Epidermal melanocyte (primary cell): ENCODE measurements around the gene XPR1.

Experiments
- DNase-seq: peaks from one replicate; pipeline ENCODE4 v3.0.0; 2011; ENCODE audit warnings: low spot score; ENCODE audit not compliant: insufficient read length

Gene XPR1

DNA sequence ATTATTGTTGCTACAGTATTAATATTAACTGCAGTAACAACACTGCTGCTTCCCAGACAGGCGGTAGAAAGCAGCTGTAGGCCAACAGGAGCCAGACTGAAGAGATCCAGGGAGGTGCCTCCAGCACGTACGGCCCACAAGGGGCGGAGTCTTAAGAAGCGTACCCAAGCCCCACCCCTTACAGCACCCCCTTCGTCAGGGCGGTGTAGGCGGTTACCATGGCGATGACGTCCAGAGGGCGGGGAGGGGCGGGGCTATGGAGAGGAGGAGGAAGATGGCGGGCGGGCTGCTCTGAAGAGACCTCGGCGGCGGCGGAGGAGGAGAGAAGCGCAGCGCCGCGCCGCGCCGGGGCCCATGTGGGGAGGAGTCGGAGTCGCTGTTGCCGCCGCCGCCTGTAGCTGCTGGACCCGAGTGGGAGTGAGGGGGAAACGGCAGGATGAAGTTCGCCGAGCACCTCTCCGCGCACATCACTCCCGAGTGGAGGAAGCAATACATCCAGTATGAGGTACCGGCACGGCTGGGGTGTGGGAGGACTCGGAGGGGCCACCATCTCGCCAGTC lies at the start of gene XPR1:
Gene XPR1 (plus strand): TSS at position 257 of the 560 bp plus-strand sequence. CDS start 180 bp downstream, at position 437.
- peak; percentile 81 for DNase-seq

DNA sequence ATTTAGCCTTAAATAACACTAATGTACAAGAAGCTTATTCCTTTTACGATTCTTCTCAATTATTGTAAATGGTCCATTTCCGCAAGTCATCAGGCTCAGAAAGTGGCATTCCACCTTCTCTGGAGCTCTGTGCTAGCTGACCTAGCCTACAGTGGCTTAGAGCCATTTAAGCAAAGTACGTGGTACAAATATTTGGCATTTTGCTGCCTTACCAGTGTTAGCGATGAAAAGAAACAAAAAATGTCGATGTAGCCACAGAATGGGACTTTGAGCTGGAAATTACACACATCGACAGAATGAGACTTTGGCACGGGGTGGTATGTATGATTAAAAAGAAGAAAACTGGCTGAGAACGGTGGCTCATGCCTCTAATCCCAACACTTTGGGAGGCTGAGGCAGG lies 47.0 kb upstream of the XPR1 start:
- no peak for DNase-seq

DNA sequence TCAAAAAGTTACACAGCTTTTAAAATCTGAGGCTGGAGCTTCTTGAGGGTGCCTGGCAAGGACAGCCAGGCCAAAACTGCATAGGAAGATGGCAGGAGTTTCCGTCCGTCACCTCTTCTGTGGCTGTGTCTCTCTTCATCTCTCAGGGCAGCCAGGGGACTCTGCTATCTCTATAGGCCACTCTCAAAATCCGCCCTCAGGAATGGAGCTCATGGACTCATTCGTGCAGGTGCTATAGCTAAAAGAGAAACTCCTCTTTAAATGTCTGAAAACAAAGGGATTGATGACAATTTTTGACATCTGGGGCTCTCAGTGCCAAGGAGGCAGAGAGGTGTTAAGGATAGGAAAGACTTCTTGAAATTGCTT lies 45.8 kb upstream of the XPR1 start:
- DNase-seq, result no peak

DNA sequence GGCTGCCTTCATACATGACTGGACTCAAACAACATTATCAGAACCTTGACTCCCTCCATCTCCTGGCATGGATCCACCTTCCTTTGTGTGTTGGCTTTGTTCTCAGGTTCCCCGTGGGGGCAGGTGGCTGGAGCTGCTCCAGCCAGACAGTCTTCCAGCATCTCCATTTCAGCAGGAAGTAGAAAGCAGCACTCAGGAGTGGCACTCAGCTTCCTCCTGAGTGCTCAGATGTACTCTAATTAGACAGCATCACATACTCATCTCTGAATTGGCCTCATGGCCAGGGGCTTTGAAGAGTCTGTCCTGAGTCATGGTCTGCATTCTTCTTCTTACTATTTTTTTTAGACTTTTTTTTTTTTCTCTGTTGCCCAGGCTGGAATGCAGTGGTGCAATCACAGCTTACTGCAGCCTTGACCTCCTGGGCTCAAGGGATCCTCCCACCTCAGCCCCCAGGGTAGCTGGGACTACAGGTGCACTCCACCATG lies 45.1 kb upstream of the XPR1 start:
- DNase-seq, result no peak

DNA sequence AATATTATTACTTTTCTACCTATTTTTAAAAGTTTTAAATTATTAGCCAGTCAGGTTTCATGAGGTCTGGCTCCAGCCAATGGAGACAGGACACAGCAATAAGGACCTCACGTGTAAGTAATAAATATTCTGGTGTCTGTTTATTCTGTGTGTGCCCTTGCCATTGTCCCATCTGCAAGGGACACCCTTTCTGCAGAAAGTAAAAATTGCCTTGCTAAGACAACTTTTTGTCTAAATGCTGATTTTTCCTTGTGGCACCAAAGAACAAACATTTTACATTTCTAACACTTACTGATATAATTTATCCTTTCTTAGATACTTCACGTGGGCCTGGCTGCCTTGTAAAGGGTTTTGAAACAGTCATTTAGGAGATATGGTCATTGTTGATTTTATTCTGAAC lies 43.7 kb upstream of the XPR1 start:
- no peak for DNase-seq

DNA sequence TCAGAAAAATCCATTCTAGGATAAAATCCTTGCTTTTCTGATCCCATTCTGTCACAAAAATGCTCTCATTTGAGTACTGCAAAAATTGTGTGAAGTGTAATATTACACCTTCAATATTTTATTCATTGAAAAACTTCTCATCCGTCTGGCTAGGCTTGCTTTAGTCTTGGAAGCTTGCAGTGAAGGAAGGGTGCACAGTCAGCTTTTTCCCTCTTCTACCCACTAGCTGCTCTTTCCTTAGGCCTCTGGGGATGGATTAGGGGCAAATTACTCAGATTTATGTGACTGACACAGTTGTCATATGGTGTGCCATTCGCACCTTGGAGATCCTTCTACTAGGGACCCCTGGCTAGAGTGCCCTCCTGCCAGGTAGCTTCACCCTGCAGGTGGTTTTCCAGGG lies 40.9 kb upstream of the XPR1 start:
- DNase-seq, result no peak

DNA sequence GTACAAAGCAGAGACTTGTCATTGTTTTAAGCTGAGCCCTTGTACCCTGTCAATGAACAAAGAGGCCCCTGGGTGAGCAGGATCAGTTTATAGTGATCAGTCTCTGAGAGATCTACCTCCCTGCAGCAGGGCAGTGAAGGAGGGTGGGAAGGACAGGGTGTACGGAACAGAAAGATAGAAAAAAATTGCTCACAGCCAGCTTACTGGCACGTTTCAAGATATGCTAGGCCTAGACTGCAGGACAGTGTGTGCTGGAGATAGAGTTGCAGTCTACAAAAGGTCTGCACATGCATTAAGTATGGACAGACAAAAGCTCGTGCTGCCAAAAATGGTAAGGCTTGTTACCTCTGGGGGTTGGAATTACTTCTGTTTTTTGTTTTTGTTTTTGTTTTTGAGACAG lies 38.4 kb upstream of the XPR1 start:
- no peak for DNase-seq

DNA sequence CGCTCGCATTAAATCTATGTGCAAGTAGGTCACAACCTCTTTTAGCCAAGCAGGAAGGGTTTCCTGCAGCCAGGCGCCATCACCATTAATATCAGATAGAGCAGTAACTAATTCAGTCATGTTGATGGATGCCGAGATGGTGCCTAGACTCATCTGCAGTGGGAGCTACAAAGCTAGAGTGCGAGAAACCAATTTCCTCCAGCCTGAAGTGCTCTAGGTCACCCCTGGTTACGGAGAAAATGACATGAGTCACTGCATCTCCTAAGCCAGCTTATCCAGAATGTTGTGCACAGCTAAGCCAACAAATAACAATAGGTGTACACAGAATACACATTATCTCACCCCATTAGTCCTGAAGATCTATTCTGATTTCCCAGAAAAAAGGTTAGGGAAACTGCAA lies 37.1 kb upstream of the XPR1 start:
- DNase-seq, result no peak

DNA sequence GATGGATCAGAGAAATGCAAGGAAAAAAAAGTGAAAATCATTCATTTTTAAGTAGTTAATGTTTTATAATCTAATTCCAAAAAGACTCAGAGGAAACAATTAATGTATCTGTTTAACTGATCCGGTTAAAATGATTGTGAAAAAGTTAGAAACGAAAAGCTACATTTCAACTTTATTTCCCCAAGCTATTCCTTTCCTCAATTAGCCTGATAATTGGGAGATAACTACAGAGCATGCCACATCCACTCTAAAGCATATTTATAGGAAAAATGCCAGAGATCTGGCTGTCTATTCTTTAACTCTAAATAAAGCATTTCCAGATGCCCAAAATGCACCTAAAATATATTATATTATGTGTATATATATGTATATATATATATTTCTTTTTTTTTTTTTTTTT lies 35.9 kb upstream of the XPR1 start:
- no peak for DNase-seq

DNA sequence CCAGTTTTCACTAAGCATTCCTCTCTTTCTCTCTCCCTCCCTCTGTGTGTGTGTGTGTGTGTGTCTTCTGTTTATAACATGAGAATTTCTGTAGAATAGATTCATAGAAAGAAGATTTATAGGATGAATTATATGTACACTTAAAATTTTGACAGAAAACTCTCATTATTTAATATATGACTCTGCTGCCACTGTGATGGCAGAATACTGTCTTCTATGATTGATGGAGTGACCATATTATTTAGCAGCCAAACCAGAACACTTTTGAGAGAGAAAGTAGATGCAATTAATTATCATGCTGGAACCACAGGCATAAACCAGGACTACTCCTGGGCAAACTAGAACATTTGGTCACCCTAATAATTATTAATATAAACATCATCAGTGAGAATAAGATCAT lies 34.3 kb upstream of the XPR1 start:
- no peak for DNase-seq

DNA sequence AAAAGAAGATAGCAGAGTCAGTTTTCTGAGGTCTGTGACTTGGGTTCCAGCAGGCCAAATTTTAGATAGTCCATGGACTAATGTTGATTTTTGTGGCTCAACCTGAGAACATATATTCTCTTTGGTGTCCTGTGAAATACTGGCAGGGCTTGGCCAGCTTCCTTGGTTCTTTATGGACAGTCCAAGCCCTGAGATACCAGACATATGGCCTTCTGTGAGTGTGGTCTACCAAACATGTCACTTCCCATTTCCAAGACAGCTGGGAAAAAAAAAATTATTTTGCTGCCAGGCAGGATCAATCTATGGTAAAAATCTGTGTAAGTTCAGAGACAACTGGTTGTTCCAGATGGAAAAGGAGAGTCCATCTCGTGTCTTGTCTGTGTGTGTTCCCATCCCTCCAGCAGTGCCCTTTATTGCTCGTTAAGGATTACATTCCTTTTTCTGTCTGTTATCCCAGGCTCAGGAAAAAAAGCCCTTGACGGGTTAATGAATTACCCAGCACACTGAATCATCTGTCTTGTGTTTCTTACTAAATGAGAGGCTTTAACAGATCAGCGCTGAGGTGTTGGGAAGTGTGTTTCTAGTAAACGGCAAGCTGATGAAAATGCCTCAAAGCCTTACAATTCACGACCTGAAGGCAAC lies 33.4 kb upstream of the XPR1 start:
- no peak for DNase-seq

DNA sequence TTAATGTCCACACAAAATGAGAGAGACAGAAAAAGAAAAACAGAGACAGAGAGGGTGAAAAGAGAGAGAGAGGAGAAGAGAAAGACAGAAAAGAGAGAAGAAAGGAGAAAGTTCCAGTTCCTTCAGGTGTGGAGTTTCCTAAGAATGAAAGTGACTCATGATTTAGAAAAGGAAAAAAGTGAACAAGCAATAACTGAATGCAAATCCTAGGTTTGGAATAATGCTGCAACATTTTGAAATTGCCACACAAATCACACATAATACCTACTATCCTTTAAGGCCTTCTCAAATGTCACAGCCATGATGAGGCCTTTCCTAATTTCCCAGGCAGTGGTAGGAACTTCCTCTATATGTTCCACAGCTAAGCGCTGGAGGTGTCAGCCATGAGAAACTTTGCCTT lies 31.5 kb upstream of the XPR1 start:
- no peak for DNase-seq

DNA sequence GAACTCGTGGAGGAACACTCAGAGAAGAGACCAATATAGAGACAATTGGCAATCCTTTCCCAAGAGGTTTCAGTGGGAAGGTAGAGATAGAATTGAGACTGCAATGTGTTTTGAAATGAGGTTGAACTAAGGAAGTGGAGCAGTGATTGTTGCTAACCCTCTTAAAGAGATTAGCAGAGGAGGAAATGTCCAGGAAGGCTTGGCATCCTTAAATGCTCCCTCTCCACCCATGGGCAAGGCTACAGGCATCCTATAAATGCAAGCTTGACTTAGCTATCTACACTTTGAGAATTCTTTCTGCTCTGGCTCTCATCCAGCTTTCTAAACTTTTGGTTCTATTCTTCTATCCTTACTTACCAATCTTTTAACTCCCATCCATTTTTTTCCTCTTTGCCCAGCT lies 30.3 kb upstream of the XPR1 start:
- DNase-seq, result no peak

DNA sequence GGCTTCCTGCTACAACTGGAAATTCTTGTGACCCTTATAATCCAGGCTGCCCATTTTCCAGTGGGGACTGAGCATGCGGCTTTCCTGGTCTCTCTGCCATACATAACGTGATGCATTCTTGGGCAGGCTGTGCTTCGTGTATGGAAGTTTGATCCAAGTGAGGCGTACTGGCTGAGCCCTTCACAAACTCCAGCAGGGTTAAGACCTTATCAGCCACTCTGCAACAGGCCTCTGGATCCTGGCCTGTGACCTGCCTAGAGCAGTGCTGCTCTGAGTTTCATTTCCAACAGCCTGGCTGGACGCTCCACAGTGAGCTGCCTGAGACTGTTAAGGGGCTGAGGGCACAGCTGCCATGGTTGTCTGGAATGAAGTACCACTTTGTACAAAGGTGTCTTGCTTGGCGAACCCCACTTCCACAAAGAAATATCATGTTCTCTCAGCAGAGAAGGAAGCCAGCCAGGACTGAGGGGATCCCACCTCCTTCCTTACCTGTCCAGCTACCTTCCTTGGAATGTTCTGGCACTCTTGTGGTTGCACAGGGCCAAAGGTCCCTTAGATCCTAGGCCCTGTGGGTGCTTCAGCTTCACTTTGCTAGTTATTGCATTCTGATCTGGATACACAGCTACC lies 28.5 kb upstream of the XPR1 start:
- no peak for DNase-seq

DNA sequence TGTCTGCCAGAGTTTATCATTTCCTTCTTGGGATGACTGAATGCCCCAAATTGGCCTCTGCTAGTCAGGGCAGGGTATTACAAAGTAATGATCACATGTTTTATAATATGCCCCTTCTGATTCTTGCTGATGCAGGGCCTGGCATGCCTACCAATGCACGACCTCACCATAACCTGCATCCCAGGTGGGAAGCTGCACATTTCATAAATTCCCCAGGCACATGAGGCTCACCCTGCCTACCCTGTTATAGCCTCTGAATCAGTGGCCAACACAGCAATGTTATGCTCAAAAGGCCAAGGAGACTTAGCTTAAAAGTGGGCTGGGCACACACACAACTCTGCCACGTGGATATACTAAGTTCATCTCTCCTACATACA lies 28.0 kb upstream of the XPR1 start:
- DNase-seq, result no peak

DNA sequence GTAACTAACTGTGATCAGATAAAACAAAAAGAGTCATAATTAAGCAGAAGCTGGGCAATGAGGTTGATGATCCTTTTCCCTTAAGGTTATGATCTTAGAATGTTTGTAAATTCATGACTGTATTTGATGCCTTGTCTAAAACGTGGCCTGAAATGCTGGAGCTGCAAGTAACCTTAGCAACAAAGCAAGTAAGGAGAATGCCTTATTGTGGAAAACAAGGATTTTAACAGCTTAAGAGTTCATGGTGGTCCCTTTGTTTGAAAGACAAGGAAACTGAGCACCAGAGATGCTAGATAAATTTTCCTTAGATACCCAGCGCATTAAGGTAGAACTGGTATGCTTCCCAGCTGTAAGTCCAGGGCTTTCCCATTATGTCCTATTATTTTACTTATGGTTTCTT lies 25.7 kb upstream of the XPR1 start:
- no peak for DNase-seq

DNA sequence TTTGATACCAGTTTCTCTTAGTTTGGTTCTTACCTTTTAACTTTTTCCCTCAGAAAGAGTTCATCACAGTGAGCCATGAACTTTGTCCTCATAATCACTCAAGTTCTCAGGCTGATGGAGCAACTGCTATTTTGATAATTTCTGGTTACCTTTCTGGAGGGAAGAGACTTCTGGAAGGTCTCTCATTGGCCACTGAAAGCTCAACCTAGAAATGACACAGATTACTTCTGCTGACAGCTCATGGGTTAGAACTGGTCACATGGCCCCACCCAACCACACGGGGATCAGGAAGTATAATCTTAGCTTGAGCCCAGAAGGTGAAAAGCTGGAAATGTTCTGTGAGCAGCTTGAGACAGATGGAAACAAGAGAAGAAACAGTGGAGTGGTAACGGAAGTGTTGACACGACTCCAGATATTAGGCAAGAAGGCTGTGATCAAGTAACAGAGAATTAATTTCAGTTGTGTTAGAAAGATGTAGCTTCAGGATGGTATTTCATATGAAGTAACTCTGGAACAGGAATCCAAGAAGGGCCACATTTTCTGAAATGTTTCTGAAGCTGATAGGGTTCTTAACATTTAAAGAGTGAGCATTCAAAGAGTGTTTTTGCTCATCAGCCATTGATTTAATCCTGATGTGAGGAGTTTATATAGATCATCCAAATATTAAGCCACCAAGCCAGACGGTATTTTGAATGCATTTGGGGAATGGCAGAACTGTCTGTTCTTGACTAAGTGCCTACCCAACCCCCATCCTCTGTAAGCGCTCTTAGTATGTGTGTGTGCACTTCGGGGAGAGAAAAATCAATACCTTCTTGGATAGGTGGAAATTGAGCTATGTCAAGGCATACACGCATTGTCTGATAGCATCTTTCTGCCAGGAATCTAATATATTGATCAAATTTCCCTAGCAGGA lies 21.9 kb upstream of the XPR1 start:
- DNase-seq, result no peak

DNA sequence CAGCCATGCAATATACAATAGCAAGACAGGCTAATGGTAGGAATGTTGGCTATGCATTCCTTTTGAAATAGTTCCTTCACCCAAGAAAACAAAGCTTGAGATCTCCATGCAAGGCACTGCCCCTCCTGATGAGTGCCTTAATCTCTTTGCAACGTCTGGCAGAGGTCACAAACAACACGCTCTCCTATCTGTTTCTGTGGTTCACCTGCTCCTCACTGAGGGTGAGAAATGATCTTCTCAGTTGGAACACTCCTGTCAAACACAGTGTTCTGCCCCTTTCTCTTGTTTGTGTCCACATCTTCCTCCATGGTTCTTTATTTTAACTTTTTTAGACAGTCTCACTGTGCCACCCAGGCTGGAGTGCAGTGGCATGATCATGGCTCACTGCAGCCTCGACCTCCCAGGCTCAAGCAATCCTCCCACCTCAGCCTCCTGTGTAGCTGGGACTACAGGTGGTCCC lies 21.2 kb upstream of the XPR1 start:
- DNase-seq, result no peak

DNA sequence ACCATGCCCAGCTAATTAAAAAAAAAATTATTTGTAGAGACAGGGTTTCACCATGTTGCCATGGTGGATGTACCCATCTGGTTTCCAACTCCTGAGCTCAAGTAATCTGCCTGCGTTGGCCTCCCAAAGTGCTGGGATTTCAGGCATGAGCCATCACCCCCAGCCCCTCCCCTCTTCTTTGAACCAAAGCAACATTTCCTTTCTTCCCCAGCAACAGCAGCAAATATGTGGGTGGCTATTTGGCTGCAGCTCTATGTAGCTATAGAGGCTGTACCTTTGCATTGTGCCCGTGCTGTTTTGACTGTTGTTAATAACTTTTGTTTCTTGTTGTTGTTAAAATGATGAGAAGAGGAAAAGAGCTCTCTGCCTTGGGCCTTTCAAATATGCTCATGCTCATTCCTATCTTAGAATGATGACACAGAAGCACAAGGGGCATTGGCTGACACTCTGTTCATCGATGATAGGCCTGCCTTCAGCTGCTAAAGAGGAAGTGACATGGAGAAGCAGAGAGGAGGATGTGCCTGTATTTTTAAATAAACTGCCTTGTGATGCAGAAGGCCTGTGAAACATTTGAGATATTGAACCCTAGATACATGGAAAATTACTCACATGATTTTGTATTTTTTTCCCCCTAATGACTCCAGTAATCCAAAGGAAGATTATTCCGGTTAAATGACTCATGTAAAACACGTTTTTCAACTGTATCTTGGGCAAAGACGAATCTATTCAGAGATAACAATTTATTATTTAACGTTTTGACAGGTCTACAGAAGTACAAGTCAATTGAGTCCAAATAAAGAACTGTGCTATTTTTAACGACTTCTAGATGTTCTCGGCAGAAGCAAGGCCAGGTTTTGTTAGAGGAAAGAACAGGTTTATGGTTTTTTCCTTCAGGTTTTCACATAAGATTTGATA lies 20.5 kb upstream of the XPR1 start:
- DNase-seq, result no peak

DNA sequence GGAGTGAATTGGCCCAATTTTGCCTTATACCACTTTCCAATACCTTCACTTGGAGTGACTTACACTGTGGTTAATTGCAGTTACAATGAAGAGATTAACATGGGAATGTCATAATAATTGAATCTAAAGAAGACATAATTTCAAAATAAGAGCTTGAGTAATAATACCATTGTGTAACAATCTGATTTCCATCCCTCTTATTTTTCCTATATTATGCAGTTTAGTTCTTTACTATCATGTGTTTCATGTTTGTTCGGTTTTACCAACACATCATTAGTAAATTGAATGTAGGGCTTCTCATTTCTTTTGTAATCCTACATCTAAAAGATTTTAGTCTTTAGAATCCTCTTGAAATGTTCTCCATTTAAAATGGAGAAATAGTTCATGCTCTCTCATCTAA lies 19.2 kb upstream of the XPR1 start:
- DNase-seq, result no peak

DNA sequence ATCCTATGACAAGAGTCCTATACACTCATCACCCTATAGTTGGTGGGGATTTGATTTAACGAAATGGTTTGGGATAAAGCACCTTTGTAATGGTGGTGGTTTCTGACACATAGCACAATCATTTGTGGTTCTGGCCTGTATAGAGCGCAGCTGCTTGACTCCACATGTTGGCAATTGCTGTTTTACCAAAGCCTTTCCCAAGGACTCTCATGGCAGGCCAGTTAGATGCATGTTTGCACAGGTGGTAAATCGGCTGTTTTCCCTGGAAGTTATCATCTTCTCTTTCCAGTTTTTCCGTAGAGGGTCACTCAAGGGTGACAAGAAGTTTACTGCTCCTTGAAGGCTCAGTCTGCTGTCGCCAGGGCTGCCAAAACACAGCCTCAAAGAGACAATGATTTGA lies 17.1 kb upstream of the XPR1 start:
- no peak for DNase-seq
